GM18520 (cell line): ENCODE data around the gene ELFN2.

Source experiments
- ATAC-seq: cut with Tn5 transposase; IDR thresholded peaks from one replicate; pipeline ENCODE4 v1.9.1; 2021; ENCODE audit not compliant: unreplicated experiment

Gene ELFN2

GRCh38 chr22:37456346-37456745 lies 29.1 kb upstream of the ELFN2 start:
- ATAC-seq, result no peak

- ATAC-seq, result no peak
Observed at GRCh38 chr22:37455896-37456295, 28.6 kb upstream of the ELFN2 start.

GRCh38 chr22:37454857-37455686 lies 27.8 kb upstream of the ELFN2 start:
- no peak for ATAC-seq

GRCh38 chr22:37453696-37454095 lies 26.4 kb upstream of the ELFN2 start:
- ATAC-seq, result no peak

- no peak for ATAC-seq
Observed at GRCh38 chr22:37451218-37451617, 23.9 kb upstream of the ELFN2 start.

GRCh38 chr22:37449331-37450001 lies 22.2 kb upstream of the ELFN2 start:
- no peak for ATAC-seq

GRCh38 chr22:37448516-37449127 lies 21.3 kb upstream of the ELFN2 start:
- no peak for ATAC-seq

GRCh38 chr22:37445501-37445900 lies 18.2 kb upstream of the ELFN2 start:
- no peak for ATAC-seq

- ATAC-seq, result no peak
Observed at GRCh38 chr22:37443977-37444376, 16.7 kb upstream of the ELFN2 start.

- no peak for ATAC-seq
Observed at GRCh38 chr22:37443086-37443485, 15.8 kb upstream of the ELFN2 start.

- ATAC-seq, result no peak
Observed at GRCh38 chr22:37442537-37442936, 15.3 kb upstream of the ELFN2 start.

GRCh38 chr22:37442135-37442534 lies 14.9 kb upstream of the ELFN2 start:
- no peak for ATAC-seq

GRCh38 chr22:37440875-37441274 lies 13.6 kb upstream of the ELFN2 start:
- ATAC-seq, result no peak

GRCh38 chr22:37439347-37439746 lies 12.1 kb upstream of the ELFN2 start:
- ATAC-seq, result no peak

- ATAC-seq, result no peak
Observed at GRCh38 chr22:37435970-37436603, 8.8 kb upstream of the ELFN2 start.

- no peak for ATAC-seq
Observed at GRCh38 chr22:37433786-37434185, 6.5 kb upstream of the ELFN2 start.

GRCh38 chr22:37432708-37433054 lies 5.4 kb upstream of the ELFN2 start:
- no peak for ATAC-seq

- ATAC-seq, result no peak
Observed at GRCh38 chr22:37431801-37432707, 4.8 kb upstream of the ELFN2 start.

GRCh38 chr22:37431366-37431765 lies 4.1 kb upstream of the ELFN2 start:
- no peak for ATAC-seq

GRCh38 chr22:37430941-37431340 lies 3.7 kb upstream of the ELFN2 start:
- ATAC-seq, result no peak
